ENCODE data around the gene SLC16A4.

GRCh38 chr1:110390096-110390495, 730 bp downstream of the SLC16A4 start:
- TF ChIP-seq CTCF (IDR thresholded peaks at IDR 0.05), result no peak
- no peak for TF ChIP-seq POLR2A (IDR thresholded peaks at IDR 0.05)
- TF ChIP-seq POLR2AphosphoS5 (IDR thresholded peaks at IDR 0.05), result peak; percentile 59
- TF ChIP-seq EP300 (IDR thresholded peaks at IDR 0.05), result no peak

Data from gastroesophageal sphincter (tissue), 3 donors.